SHP77 treated with DMSO at 0.1 percent for 48 hours (cell line): ENCODE measurements around the gene DHH.

Source experiments
- DNase-seq: peaks from one replicate; lab custom pipeline; 2025; lab: John Stamatoyannopoulos, UW

The DHH gene

GRCh38 chr12:49050507-49051372 is 43.9 kb downstream of the DHH start:
- DNase-seq = no peak

DNA sequence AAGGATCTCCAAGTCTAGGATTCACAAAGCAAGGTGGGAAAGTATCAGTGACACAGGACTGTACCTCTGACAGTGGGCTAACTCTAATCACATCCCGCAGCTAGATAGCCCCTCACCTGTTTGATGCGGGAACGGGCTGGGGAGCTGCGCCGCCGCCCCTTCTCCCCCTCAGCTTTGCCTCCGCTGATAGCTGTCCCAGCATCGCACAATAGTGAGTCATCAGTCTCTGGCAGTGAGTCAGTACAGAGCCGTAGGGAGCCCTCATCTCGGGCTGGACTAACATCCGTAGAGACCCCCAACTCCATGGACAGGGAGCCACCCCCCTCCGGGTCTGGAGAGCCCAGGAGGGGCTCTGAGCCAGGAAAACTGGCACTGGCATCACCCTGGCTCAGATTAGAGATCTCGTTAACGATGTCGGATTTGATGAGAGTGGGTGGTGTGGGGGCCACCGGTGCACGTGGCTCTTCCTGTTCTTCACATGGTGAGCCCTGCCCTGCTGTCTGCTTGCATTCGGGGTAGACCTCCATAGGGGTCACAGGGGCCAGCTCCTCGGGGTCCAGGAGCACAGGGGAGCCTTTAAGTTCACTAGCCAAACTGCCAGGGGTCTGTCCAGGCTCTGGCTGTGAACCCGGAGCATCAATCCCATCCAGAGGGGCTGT is 44.9 kb downstream of the DHH start:
- DNase-seq = no peak

DNA sequence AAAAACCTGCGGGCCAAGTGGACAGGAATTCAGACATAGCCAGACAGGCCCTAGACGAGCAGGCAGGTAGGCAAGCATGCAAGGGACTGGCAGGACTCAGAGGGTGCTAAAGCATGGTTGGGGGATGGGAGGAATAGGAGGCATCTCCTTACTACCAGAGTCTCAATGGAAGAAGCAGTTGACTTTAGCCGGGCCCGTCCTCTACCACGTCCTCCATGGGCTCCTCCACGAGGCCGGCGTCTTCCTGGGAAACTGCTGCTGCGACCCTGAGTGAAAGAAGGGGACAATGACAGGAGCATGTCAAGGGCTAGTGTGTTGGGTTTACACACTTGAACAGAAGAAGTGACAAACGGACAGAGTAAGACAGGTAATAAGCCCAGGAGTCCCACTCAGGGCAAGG is 45.6 kb downstream of the DHH start:
- no peak for DNase-seq

DNA sequence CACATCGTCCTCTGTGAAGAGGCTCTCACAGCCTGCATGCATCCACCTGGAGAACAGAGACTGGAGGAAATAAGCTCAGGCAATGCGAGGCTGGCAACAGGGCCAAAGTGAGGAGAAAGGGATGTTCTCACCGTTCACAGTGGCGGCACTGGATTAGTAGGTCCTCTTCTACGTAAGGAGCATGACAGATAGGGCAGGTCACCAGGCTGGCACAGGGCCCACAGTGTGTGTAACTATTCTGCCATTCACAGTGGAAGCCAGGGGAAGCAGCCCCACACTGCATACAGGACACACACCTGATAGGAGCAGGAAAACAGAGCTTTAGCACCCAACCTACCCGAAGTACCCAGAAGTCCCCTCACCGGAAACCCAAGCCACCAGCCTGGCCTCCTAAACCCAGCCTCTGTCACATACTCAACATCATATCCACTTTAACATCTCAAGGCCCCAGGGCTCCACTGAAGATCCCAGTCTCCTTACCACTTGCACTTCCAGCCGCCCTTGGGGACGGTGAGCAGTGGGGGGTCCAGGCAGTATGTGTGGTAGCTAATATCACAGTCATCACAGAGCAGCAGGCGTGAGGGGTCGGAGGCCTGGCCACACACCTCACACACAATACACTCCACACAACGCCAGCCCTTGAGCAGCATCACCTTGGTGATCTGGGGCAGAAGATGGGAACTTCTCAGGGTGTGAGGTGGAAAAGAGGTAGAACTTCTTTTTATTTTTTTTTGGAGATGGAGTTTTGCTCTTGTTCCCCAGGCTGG is 48.3 kb downstream of the DHH start:
- DNase-seq = no peak

DNA sequence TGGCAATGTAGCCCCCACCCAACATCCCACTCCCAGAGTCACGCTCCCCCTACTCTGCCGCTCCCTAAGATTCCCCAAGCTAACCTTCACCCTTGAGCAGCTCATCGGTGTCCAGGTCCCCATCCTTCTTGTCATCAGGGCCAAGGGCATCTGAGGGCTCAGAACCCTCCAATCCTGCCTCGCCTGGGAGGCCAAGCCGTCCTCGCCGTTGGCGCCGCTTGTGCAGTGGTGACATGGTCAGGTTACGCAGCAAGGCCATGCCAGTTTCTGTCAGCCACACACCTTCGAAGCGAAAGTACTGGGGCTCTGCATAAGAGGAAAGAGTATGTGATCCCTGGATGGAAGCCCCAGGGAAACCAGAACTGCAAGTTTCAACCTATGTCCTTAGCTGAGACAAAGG is 49.9 kb downstream of the DHH start:
- no peak for DNase-seq

DNA sequence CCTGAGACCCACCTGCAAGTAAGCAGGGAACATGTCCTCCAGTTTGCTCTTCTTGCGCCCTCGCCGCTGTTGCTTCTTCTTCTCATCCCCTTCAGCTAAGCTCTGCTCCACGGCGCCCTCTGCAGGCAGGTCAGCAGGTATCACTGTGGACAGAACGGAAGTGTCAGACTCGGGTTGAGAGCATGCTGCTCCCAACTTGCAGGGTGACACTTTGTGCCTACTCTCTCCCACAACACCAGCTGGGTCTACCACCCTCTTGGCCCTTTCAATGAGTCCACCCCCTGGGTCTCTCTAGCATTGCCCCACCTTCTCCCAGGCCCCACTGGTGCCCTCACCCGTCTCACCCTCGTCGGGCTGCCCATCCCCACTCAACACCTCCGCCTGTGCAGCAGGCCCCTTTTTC is 50.7 kb downstream of the DHH start:
- no peak for DNase-seq

GRCh38 chr12:49043241-49043640 is 51.4 kb downstream of the DHH start:
- no peak for DNase-seq

DNA sequence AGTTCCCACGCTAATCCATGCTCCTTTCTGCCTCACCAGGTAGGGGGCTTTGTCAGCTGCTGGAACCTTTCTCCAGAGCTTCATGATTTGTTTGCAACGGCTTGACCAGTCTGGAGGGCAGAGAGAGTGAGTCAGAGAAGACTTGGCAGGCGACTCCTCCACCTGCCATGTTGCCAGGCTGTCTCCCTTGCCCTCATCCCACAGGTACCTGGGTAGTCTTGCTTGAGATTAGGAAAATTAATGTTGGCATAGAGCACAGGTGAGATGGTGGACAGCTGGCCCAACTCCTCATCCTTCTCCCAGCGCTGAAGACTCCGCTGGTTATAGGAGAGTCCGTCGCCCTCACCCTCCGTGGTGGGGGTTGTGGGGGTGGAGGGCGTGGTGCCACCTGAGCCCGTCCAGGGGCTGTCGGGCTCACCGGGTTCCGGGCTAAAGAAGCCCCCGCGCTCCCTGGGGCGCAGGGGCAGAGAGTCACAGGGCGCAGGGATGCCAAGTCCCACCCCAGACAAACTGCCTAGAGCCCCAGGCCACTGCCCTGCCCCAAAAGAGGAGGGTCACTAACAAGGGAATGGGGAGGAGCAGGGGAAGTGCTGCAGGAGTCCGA is 52.6 kb downstream of the DHH start:
- no peak for DNase-seq

- DNase-seq = no peak
Observed at GRCh38 chr12:49041036-49041880, 53.3 kb downstream of the DHH start.

DNA sequence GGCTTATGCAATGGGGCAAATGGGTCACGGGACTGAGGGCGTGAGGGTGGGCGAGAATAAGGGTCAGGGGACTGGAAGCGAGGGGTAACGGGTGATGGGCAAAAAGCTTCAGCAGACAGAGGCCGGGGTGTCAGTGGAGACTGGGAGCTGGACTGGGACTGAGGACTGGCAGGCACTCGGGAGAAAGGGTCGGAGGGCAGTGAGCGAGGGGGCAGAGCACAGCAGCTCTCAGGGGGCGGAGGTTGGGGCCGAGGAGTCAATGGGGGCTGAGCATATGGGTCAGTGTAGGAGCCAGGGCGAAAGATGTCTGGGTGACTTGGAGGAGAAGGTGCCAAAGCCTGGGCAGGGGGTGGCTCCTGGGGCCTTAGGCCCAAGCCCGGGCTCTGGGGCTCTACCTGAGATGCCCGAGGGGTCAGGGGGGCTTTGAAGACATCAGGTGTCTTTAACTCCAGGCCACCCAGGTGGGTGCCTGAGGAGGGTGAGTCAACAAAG is 54.2 kb downstream of the DHH start:
- DNase-seq = no peak

DNA sequence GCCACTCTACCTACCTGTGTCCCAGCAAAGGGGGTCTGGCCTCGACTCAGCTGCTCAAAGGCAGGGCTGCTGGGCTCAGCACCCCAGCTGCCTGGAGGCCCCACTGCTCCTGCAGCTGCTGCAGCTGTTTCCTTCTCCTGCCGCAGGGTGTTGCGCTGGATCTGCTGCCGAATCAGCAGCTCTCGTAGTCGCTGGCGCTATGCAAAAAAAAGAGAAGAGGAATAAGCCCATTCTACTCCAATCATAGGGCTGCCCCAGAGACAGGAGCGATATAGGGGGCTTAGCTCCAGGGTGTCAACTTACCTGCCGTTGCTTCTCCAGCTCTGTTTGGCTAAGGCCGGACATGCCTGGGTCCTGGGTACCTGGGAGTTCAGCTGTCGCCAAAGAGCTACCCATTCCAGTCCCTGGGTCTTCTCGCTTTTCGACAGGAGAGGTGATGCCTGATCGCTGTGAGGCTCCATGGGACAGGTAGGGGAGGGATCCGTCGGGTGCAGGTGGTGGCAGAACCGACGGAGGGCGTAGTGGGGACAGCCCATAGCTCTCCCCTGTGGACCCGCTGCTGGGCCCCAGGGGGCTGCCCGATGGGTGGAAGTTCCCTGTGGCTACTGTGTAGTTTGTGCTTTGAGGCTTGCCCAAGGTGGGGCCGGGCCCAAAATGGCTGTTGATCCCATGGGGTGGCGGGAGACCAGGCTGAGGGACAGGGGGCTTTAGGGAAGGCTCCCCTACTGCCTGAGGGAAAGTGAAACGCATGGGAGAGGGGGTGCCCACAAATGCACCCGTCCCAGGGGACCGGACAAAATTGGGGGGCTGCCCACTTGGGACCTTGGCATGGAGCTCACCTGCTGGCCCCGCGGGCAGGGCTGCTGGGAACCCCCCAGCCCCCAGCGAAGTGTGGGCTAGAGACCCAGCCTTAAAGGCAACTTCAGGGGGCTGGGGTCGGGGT is 54.9 kb downstream of the DHH start:
- DNase-seq = no peak

DNA sequence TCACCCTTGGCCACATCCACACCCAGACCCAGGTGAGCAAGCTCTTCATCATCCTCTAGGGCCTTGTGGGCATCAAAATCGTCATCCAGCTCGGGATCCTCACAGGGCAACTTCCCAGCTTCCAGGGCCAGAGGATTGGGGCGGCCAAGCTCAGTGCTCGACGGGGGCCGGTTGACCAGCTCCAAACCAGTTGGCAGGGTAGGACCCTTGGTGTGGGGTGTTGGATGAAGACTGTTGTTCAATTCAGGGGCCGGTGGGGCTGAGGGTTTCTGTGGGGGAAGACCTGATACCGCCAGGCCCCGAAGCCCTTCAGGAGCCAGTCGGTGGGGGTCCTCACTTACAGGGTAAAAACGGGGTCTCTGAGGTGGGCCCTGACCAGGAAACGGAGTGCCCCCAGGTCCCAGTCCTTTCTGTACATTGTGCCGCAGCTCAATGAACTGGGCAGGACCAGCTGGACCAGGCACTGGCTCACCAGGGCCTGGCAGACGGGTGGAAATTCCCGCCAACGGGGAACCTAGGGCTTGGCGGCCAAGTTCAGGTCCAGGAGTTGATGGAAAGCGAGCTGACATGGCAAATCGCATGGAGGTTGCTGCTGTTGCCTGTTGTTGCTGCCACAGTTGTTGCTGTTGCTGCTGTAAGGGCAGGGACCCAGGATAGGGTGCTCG is 56.2 kb downstream of the DHH start:
- DNase-seq = no peak

GRCh38 chr12:49037947-49038237 is 56.7 kb downstream of the DHH start:
- no peak for DNase-seq

DNA sequence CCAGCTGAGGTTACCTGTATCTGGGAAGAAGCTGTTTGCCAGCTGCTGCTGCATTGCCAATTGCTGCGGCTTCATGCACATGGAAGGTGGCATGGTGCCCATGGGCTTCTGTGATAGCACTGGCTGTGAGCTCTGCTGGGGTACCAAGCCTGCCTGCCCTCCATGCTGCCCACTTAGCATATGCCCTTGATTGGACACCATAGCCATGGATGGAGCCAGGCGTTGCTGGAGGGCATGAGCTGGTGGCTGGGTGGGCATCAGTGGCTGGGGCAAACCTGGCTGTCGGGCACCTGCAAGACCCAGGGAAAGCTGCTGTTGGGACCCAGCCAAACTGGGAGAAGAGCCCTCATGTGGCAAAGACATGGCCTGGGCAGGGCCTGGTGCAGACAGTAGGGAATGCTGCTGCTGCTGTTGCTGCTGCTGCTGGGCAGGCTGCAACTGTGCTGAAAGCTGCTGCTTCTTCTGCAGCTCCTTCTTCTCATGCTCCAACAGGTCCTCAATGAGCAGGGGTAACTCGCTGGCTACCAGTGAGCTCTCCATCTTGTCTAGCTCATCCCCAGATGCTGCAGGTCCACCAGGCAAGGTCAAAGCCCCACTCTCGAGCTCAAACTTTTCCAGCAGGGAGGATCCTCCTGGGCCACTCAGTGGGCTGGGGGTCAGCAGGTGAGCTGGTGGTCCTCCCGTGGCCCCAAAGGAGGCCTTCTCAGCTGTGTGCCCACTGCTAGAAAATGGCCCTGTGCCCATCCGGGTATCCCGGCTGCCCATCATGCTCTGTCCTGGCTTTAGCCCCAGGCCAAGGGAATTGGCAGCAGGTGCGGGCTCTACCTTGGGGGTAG is 57.3 kb downstream of the DHH start:
- no peak for DNase-seq
